Loucy (cell line): ENCODE results near the gene NUMB.

Experiments
- CTCF ChIP-seq: fragments of 200-600 bp; sonication (generic); conservative IDR thresholded peaks from 2 replicates; pipeline ENCODE4 v1.5.1; 2014; ENCODE audit warnings: mild to moderate bottlenecking, antibody characterized with exemption, low read length
- EZH2phosphoT487 ChIP-seq: fragments of 200-600 bp; IDR thresholded peaks from 2 replicates; pipeline ENCODE4 v1.6.1; 2018; ENCODE audit warnings: antibody characterized with exemption, mild to moderate bottlenecking, moderate library complexity, borderline replicate concordance

GRCh38 chr14:73465823-73466532 lies 7.6 kb upstream of the NUMB start:
- TF ChIP-seq CTCF (no peak), EZH2phosphoT487 (no peak)
